Nephron progenitor cell (in vitro differentiated cells): Measurements from ENCODE around the gene TMEM196.

Experiments
- DNase-seq: peaks from one replicate; pipeline ENCODE4 v3.0.0; 2021
- H3K27ac Mint-ChIP-seq: 2 replicates; pipeline ENCODE4 v1.8.0; 2021; ENCODE audit warnings: mild to moderate bottlenecking, moderate library complexity, mixed read lengths
- H3K27me3 Mint-ChIP-seq: 2 replicates; pipeline ENCODE4 v1.8.0; 2021; ENCODE audit warnings: mild to moderate bottlenecking, low read depth, mixed read lengths; ENCODE audit not compliant: poor library complexity
- H3K36me3 Mint-ChIP-seq: 2 replicates; pipeline ENCODE4 v1.8.0; 2021; ENCODE audit warnings: low read depth, mixed read lengths
- H3K4me1 Mint-ChIP-seq: 2 replicates; pipeline ENCODE4 v1.8.0; 2021; ENCODE audit warnings: mixed read lengths
- H3K4me3 Mint-ChIP-seq: 2 replicates; pipeline ENCODE4 v1.8.0; 2021; ENCODE audit warnings: mild to moderate bottlenecking, moderate library complexity, mixed read lengths
- H3K9me3 Mint-ChIP-seq: 2 replicates; pipeline ENCODE4 v1.8.0; 2021; ENCODE audit warnings: mild to moderate bottlenecking, moderate library complexity, mixed read lengths
- CTCF ChIP-seq: fragments of 200-600 bp; sonication (generic); IDR thresholded peaks from 2 replicates; pipeline ENCODE4 v1.5.0; 2021; ENCODE audit warnings: antibody characterized with exemption

The TMEM196 gene

DNA sequence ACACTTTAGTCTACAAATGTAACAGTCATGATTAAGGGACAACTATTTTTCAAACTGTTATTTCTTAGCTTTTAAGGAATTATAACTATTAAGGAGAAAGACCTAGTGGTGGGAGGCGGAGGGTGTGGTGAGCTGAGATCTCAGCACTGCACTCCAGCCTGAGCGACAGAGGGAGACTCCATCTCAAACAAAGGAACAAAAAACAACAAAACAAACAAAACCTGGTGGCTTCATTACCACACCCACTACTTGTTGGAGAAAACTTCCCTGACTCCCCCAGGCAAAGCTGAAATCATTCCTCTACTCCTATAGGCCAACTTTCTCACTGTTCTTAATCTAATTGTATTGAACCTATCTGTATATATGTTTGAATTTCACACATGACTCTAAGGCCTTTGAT, 67.8 kb downstream of the TMEM196 start:
- Mint-ChIP-seq H3K36me3 (peaks cover 28% of the 10 kb centered on the region), H3K4me3 (peak overlapping the region; percentile 100), H3K9me3 (peaks cover 6% of the 10 kb centered on the region), H3K27ac (no peak overlapping the region), H3K27me3 (peaks cover 8% of the 10 kb centered on the region), H3K4me1 (peaks cover 62% of the 10 kb centered on the region)
- DNase-seq: no peak
- no peak for TF ChIP-seq CTCF

- no peak for DNase-seq
- Mint-ChIP-seq H3K4me1 (peaks cover 54% of the 10 kb centered on the region), H3K9me3 (peaks cover 6% of the 10 kb centered on the region), H3K27me3 (no peaks in the 10 kb centered on the region), H3K4me3 (no peak overlapping the region), H3K27ac (peak overlapping the region; percentile 40), H3K36me3 (peaks cover 54% of the 10 kb centered on the region)
- TF ChIP-seq CTCF: no peak
Observed at GRCh38 chr7:19701471-19701870, 71.9 kb downstream of the TMEM196 start.

GRCh38 chr7:19700936-19701335, 72.5 kb downstream of the TMEM196 start:
- Mint-ChIP-seq H3K9me3 (peaks cover 6% of the 10 kb centered on the region), H3K36me3 (peaks cover 56% of the 10 kb centered on the region), H3K4me1 (peaks cover 48% of the 10 kb centered on the region), H3K27me3 (no peaks in the 10 kb centered on the region), H3K4me3 (no peak overlapping the region), H3K27ac (peak overlapping the region; percentile 40)
- DNase-seq: no peak
- no peak for TF ChIP-seq CTCF

DNA sequence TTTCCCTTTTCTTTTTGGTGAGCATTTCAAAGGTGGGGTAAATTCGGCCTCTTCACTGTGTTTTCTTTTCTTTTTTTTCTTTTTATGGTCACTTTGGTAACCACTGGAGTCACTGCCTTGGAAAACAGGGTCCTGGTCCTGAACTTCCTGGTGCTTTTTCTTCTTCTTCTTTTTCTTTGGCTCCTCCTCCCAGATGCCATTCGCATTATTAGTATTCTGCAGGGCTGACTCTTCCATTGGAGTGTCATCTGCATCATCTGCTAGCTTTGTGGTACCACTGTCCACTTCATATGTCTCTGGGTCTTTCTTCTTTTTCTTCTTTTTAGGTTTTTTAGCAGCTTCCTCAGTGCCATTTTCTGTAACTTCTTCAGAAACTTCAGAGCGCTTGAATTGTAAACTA, 75.1 kb downstream of the TMEM196 start:
- Mint-ChIP-seq H3K27me3 (no peaks in the 10 kb centered on the region), H3K4me1 (peaks cover 42% of the 10 kb centered on the region), H3K4me3 (no peak overlapping the region), H3K9me3 (peaks cover 6% of the 10 kb centered on the region), H3K36me3 (peaks cover 55% of the 10 kb centered on the region), H3K27ac (no peak overlapping the region)
- no peak for TF ChIP-seq CTCF
- DNase-seq: no peak

DNA sequence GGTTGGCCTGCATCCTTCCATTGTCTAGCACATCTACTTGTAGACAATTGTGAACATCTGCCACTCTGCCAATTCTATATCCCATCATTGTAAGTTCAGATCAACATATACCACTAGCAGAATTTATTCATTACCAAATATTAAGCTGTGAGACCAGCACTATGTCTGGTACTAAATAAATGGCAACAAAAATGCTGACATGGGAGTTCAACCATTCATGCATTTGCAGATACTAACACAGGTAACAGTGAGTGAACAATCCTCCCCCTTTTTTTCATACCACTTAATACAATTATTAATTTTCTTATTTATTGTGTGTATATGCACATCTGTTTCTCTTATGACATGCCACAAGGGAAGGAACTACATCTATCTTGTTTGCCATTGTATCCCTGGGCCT, 76.5 kb downstream of the TMEM196 start:
- no peak overlapping the region for H3K4me3 Mint-ChIP-seq
- H3K27me3 Mint-ChIP-seq: no peaks in the 10 kb centered on the region
- no peak overlapping the region for H3K27ac Mint-ChIP-seq
- no peak for TF ChIP-seq CTCF
- peaks cover 31% of the 10 kb centered on the region for H3K4me1 Mint-ChIP-seq
- peaks cover 41% of the 10 kb centered on the region for H3K36me3 Mint-ChIP-seq
- H3K9me3 Mint-ChIP-seq: no peaks in the 10 kb centered on the region
- no peak for DNase-seq

GRCh38 chr7:19692111-19692828, 81.1 kb downstream of the TMEM196 start:
- H3K9me3 Mint-ChIP-seq: peaks cover 31% of the 10 kb centered on the region
- H3K4me3 Mint-ChIP-seq: no peak overlapping the region
- H3K36me3 Mint-ChIP-seq: peaks cover 23% of the 10 kb centered on the region
- no peak for TF ChIP-seq CTCF
- no peaks in the 10 kb centered on the region for H3K4me1 Mint-ChIP-seq
- no peaks in the 10 kb centered on the region for H3K27me3 Mint-ChIP-seq
- DNase-seq: no peak
- no peak overlapping the region for H3K27ac Mint-ChIP-seq
